H9 (cell line): ENCODE results near the gene TBC1D22A. TPM values are rescaled to one million over a fixed set of nuclear protein-coding genes. Genes with fewer than 3 reads are reported as not detected.

ENCODE experiments used
- DNase-seq: peaks from one replicate; pipeline ENCODE4 v3.0.0-alpha.2; 2017
- H2AFZ ChIP-seq: one replicate; pipeline ENCODE4 v1.6.1; 2013; ENCODE audit warnings: mild to moderate bottlenecking, low read length, control low read depth, moderate library complexity
- H2AK5ac ChIP-seq: 2 replicates; pipeline ENCODE4 v1.6.1; 2013; ENCODE audit warnings: low read length, control low read depth, mixed read lengths; ENCODE audit not compliant: insufficient read length
- H2BK120ac ChIP-seq: one replicate; pipeline ENCODE4 v1.6.1; 2013; ENCODE audit warnings: low read depth, mild to moderate bottlenecking, low read length, control low read depth, inconsistent platforms; ENCODE audit not compliant: poor library complexity, severe bottlenecking
- H2BK12ac ChIP-seq: 2 replicates; pipeline ENCODE4 v1.6.1; 2013; ENCODE audit warnings: low read length, control low read depth, mixed read lengths, low read depth; ENCODE audit not compliant: insufficient read length
- H2BK15ac ChIP-seq: 2 replicates; pipeline ENCODE4 v1.6.1; 2013; ENCODE audit warnings: low read depth, low read length, control low read depth
- H2BK20ac ChIP-seq: one replicate; pipeline ENCODE4 v1.6.1; 2013; ENCODE audit warnings: low read depth, mild to moderate bottlenecking, low read length, control low read depth, inconsistent platforms; ENCODE audit not compliant: poor library complexity, severe bottlenecking
- H2BK5ac ChIP-seq: 2 replicates; pipeline ENCODE4 v1.6.1; 2013; ENCODE audit warnings: low read length, control low read depth, mixed read lengths; ENCODE audit not compliant: insufficient read length
- H3K14ac ChIP-seq: 2 replicates; pipeline ENCODE4 v1.6.1; 2013; ENCODE audit warnings: low read length, control low read depth; ENCODE audit not compliant: insufficient read depth
- H3K18ac ChIP-seq: 2 replicates; pipeline ENCODE4 v1.6.1; 2013; ENCODE audit warnings: low read depth, mild to moderate bottlenecking, mixed read lengths, low read length, control low read depth; ENCODE audit not compliant: insufficient read length
- H3K23ac ChIP-seq: 2 replicates; pipeline ENCODE4 v1.6.1; 2013; ENCODE audit warnings: low read length, control low read depth, mixed read lengths, low read depth; ENCODE audit not compliant: insufficient read length
- H3K23me2 ChIP-seq: 2 replicates; pipeline ENCODE4 v1.6.1; 2013; ENCODE audit warnings: low read depth, mild to moderate bottlenecking, mixed read lengths, low read length, control low read depth; ENCODE audit not compliant: insufficient read length, poor library complexity, severe bottlenecking
- H3K27ac ChIP-seq: 2 replicates; pipeline ENCODE4 v1.5.1; 2013; ENCODE audit warnings: low read length, control low read depth, mixed read lengths, low read depth; ENCODE audit not compliant: insufficient read length
- H3K27me3 ChIP-seq: 2 replicates; pipeline ENCODE4 v1.6.1; 2013; ENCODE audit warnings: low read length, control low read depth, inconsistent platforms; ENCODE audit not compliant: insufficient read depth
- H3K4ac ChIP-seq: 2 replicates; pipeline ENCODE4 v1.6.1; 2013; ENCODE audit warnings: low read depth, mild to moderate bottlenecking, control low read depth, inconsistent platforms, low read length, moderate library complexity
- H3K4me1 ChIP-seq: 2 replicates; pipeline ENCODE4 v1.6.1; 2013; ENCODE audit warnings: low read length, control low read depth, inconsistent platforms; ENCODE audit not compliant: insufficient read depth
- H3K4me2 ChIP-seq: 2 replicates; pipeline ENCODE4 v1.6.1; 2013; ENCODE audit warnings: low read length, control low read depth, mixed read lengths; ENCODE audit not compliant: insufficient read length, insufficient read depth
- H3K56ac ChIP-seq: 2 replicates; pipeline ENCODE4 v1.6.1; 2013; ENCODE audit warnings: low read depth, mild to moderate bottlenecking, mixed read lengths, low read length, control low read depth; ENCODE audit not compliant: insufficient read length
- H3K79me1 ChIP-seq: 2 replicates; pipeline ENCODE4 v1.6.1; 2013; ENCODE audit warnings: low read depth, mild to moderate bottlenecking, moderate library complexity, low read length, control low read depth, inconsistent platforms; ENCODE audit not compliant: insufficient read depth, poor library complexity, severe bottlenecking
- H3K79me2 ChIP-seq: 2 replicates; pipeline ENCODE4 v1.6.1; 2013; ENCODE audit warnings: low read length, control low read depth, inconsistent platforms; ENCODE audit not compliant: insufficient read depth
- H3K9ac ChIP-seq: 2 replicates; pipeline ENCODE4 v1.6.1; 2013; ENCODE audit warnings: low read length, control low read depth, mixed read lengths; ENCODE audit not compliant: insufficient read length; ENCODE audit errors: extremely low read depth
- H3K9me3 ChIP-seq: one replicate; pipeline ENCODE4 v1.6.1; 2013; ENCODE audit warnings: low read depth, low read length, inconsistent platforms; ENCODE audit not compliant: control insufficient read depth
- H3T11ph ChIP-seq: one replicate; pipeline ENCODE4 v1.6.1; 2013; ENCODE audit warnings: mild to moderate bottlenecking, low read length, control low read depth, inconsistent platforms
- H4K20me1 ChIP-seq: one replicate; pipeline ENCODE4 v1.6.1; 2013; ENCODE audit not compliant: control insufficient read depth, insufficient read length, insufficient read depth
- H4K5ac ChIP-seq: 2 replicates; pipeline ENCODE4 v1.6.1; 2013; ENCODE audit warnings: low read depth, mild to moderate bottlenecking, mixed read lengths, low read length, control low read depth; ENCODE audit not compliant: insufficient read length
- H4K8ac ChIP-seq: replicated peaks from 2 replicates; pipeline ENCODE4 v1.6.1; 2013; ENCODE audit warnings: low read length, control low read depth, mixed read lengths, low read depth; ENCODE audit not compliant: insufficient read length
- H4K91ac ChIP-seq: 2 replicates; pipeline ENCODE4 v1.6.1; 2013; ENCODE audit warnings: low read depth, mild to moderate bottlenecking, moderate library complexity, mixed read lengths, low read length, control low read depth; ENCODE audit not compliant: insufficient read length
- H3K27ac Mint-ChIP-seq, 3 experiments: 2 replicates in 2 of 3; 3 replicates in 1 of 3; pipeline ENCODE4 v1.8.0; 2020 to 2021; ENCODE audit warnings: mixed read lengths in 3 of 3, mild to moderate bottlenecking in 1 of 3, moderate library complexity in 1 of 3
- H3K27me3 Mint-ChIP-seq: 2 replicates; pipeline ENCODE4 v1.8.0; 2021; ENCODE audit warnings: low read depth, mild to moderate bottlenecking, moderate library complexity, mixed read lengths
- H3K36me3 Mint-ChIP-seq, 3 experiments: 2 replicates in 2 of 3; 3 replicates in 1 of 3; pipeline ENCODE4 v1.8.0; 2020 to 2021; ENCODE audit warnings: low read depth in 3 of 3, mixed read lengths in 3 of 3; ENCODE audit not compliant: insufficient read depth in 1 of 3
- H3K4me1 Mint-ChIP-seq, 2 experiments: 2 replicates each; pipeline ENCODE4 v1.8.0; 2020; ENCODE audit warnings: mixed read lengths in 2 of 2
- H3K4me3 Mint-ChIP-seq, 2 experiments: 2 replicates in 1 of 2; 3 replicates in 1 of 2; pipeline ENCODE4 v1.8.0; 2020 to 2021; ENCODE audit warnings: mild to moderate bottlenecking in 2 of 2, mixed read lengths in 2 of 2, moderate library complexity in 1 of 2
- H3K9me3 Mint-ChIP-seq, 2 experiments: 2 replicates in 1 of 2; 3 replicates in 1 of 2; pipeline ENCODE4 v1.8.0; 2020; ENCODE audit warnings: mild to moderate bottlenecking in 2 of 2, mixed read lengths in 2 of 2, moderate library complexity in 1 of 2
- WGBS: extraction: QIAGEN DNeasy Blood & Tissue Kit; methylation state at CpG from one replicate; pipeline ENCODE4 v1.1.7; 2013; ENCODE audit warnings: missing lambda C conversion rate, low lambda C conversion rate, mixed read lengths; ENCODE audit not compliant: insufficient read length; ENCODE audit errors: extremely low coverage; 5-methylcytosine and 5-hydroxymethylcytosine counted together
- total RNA-seq: library from RNA; stranded (reverse); gene quantifications from 2 replicates; pipeline ENCODE4 v1.2.1, GENCODE V29; 2021
- TF ChIP-seq, protein P1 (sequence below): fragments of 200-600 bp; sonication (generic); conservative IDR thresholded peaks from 3 replicates; pipeline ENCODE4 v1.8.0; 2021; ENCODE audit warnings: antibody characterized with exemption, mild to moderate bottlenecking

The TBC1D22A gene
- total RNA-seq, 1 experiment from 2014 or later: 20.8 TPM

DNA sequence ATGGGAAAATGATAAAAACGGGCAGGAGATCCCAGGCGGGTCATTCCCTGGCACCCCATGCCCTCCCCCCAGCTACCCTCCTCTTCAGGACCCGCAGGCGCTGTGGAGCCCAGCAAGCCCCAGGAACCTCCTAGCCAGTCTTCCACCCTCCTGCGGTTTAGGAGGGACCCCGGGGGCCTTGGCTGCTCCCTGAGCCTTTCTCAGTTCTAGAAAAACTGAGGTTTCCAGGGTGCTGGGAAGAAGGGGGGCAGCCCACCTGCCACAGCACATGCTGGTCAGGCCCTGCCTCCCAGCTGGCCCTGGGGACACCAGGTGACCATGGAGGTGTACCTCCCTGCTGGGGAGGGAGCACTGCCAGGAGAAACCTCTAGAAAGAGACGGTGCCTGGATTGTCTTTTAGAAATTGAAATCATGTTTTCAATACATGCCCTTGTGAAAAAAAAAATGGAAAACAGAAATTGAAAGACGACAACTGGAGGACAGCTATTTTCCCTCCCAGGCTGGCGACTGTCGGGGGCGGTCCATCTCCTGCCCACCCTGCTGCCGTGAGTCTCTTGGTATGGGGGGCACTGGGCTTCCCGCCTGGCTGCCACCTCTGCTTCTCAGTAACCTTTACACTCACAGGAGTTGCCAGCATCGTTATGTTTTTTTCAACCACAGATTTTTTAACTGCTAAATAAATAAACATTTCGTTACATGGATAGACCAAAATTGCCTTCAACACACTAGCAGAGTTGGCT is 398.5 kb downstream of the TBC1D22A start:
- Histone ChIP-seq H3K4me1 (no peaks in the 10 kb centered on the region), H2BK5ac (no peak overlapping the region), H3K4ac (no peak overlapping the region), H2BK120ac (no peak overlapping the region), H2BK20ac (no peak overlapping the region), H3K79me2 (no peaks in the 10 kb centered on the region), H4K91ac (no peak overlapping the region), H3K56ac (no peak overlapping the region), H3K14ac (no peak overlapping the region), H3K23ac (no peak overlapping the region), H3K9me3 (no peaks in the 10 kb centered on the region), H2AFZ (no peak overlapping the region), H4K8ac (no peak overlapping the region), H3K79me1 (no peaks in the 10 kb centered on the region), H2AK5ac (no peak overlapping the region), H3K23me2 (peaks cover 3% of the 10 kb centered on the region), H4K5ac (no peak overlapping the region), H3K27ac (no peak overlapping the region), H3K4me2 (no peak overlapping the region), H2BK15ac (no peak overlapping the region), H4K20me1 (peaks cover 3% of the 10 kb centered on the region), H2BK12ac (no peak overlapping the region), H3K9ac (no peak overlapping the region), H3K18ac (no peak overlapping the region), H3T11ph (no peak overlapping the region), H3K27me3 (no peaks in the 10 kb centered on the region)
- Mint-ChIP-seq H3K4me1 (peaks cover 3 to 4% of the 10 kb centered on the region in 2 experiments; a peak in 2 of 4 replicates), H3K27ac (no peak overlapping the region), H3K27me3 (peaks cover under 1% of the 10 kb centered on the region; the same call in 1 of the 2 replicates), H3K4me3 (no peak overlapping the region), H3K36me3 (no peaks in the 10 kb centered on the region), H3K9me3 (no peaks in the 10 kb centered on the region; a peak in 1 of 5 replicates)
- no peak for DNase-seq
- no CpG with 5 or more reads among the region's 15 CpGs for WGBS
- TF ChIP-seq, protein P1, sequence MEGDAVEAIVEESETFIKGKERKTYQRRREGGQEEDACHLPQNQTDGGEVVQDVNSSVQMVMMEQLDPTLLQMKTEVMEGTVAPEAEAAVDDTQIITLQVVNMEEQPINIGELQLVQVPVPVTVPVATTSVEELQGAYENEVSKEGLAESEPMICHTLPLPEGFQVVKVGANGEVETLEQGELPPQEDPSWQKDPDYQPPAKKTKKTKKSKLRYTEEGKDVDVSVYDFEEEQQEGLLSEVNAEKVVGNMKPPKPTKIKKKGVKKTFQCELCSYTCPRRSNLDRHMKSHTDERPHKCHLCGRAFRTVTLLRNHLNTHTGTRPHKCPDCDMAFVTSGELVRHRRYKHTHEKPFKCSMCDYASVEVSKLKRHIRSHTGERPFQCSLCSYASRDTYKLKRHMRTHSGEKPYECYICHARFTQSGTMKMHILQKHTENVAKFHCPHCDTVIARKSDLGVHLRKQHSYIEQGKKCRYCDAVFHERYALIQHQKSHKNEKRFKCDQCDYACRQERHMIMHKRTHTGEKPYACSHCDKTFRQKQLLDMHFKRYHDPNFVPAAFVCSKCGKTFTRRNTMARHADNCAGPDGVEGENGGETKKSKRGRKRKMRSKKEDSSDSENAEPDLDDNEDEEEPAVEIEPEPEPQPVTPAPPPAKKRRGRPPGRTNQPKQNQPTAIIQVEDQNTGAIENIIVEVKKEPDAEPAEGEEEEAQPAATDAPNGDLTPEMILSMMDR: no peak
